HG02763 (cell line): ENCODE data around the gene RB1.
A peak's percentile ranks its signal among the peaks of the same experiment; 100 is the strongest.

Experiments
- ATAC-seq: cut with Tn5 transposase; IDR thresholded peaks from one replicate; pipeline ENCODE4 v1.9.1; 2021; ENCODE audit warnings: mild to moderate bottlenecking, moderate library complexity; ENCODE audit not compliant: unreplicated experiment

RB1 gene

GRCh38 chr13:48303359-48304142 lies at the start of gene RB1:
Gene RB1 (plus strand): TSS chr13:48303751. CDS start chr13:48303913, 162 bp downstream.
- peak; percentile 70 for ATAC-seq

- ATAC-seq = no peak
Observed at GRCh38 chr13:48253849-48254248, 49.7 kb upstream of the RB1 start.

GRCh38 chr13:48255090-48255489 lies 48.5 kb upstream of the RB1 start:
- no peak for ATAC-seq

- ATAC-seq = no peak
Observed at GRCh38 chr13:48255954-48256353, 47.6 kb upstream of the RB1 start.

GRCh38 chr13:48258002-48258401 lies 45.5 kb upstream of the RB1 start:
- no peak for ATAC-seq

DNA sequence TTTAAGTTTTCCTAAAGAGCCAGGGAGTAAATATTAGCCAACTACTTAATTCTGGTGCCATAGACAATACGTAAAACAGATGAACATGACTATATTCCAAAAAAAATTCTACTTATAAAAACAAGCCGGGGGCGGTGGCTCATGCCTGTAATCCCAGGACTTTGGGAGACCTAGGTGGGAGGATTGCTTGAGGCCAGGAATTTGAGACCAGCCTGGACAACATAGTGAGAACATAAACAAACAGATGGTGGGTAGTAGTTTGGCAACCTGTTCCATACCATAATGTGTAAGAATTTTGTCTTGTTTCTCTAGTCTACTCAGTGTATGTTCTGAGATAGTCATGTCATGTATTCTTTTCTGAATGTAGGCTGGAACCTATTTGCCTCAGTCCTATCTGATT lies 45.1 kb upstream of the RB1 start:
- no peak for ATAC-seq

GRCh38 chr13:48260970-48261369 lies 42.6 kb upstream of the RB1 start:
- ATAC-seq = no peak

DNA sequence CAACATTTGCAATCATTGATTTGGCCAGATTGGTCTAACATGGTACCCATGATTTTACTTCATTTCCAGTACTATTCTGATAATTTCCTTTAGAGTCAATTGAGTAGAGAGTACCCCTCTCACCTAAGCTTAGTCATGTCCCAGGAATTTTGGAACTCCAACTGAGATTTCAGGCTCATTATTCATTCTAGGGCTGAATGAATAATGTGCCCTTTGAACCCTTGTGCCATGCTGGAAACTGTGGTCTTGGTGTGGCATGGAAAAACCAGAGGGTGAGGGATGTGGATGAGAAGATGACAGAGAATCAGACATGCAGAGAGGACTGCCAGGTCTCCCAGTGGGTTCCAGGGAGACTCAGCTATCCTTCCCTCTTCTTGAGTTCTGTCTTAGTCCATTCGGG lies 40.4 kb upstream of the RB1 start:
- ATAC-seq = no peak

- peak; percentile 64 for ATAC-seq
Observed at GRCh38 chr13:48264058-48264457, 39.5 kb upstream of the RB1 start.

- peak; percentile 53 for ATAC-seq
Observed at GRCh38 chr13:48265217-48265815, 38.2 kb upstream of the RB1 start.

GRCh38 chr13:48266150-48266549 lies 37.4 kb upstream of the RB1 start:
- no peak for ATAC-seq

DNA sequence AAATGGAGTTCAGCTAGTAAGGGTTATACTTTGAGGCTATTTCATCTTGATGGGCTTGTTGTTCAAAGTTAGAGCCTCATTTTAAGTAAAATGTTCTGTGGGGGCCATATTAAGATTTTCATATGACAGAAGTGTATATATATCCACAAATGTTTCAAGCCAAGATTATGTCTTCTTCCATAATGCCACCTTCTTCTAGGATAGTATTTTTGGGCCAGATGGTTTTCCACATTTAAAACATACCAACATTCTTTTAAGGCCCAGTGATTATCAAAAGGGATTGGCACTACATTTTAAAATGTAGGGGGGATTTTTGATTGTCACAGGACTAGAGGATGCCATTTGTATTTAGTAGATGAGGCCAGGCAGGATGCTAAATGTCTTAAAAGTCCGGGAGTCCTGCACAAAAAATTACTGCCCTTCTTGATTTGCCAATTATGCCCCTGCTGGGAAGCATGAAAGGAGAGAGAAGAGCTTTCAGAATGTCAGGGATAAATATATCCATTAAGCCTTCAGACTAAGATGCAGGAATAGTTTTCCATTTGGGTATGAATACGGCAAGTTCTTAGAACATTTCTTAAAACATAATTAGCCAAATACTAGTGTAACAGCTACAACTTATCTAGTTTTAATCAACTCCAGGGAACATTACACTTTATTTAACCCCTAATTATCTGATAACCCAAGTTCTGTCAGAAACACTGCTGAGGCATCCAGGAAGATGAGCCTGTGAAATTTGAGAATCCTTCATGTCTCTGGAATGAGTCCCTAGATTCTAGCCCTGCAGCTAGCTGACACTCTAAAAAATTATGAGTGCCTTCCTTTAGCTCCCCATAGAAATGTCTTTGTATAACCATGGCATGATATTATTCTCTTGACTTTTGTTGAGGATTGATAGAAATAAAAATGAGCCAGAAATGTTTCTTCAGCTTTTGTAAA lies 36.6 kb upstream of the RB1 start:
- no peak for ATAC-seq

DNA sequence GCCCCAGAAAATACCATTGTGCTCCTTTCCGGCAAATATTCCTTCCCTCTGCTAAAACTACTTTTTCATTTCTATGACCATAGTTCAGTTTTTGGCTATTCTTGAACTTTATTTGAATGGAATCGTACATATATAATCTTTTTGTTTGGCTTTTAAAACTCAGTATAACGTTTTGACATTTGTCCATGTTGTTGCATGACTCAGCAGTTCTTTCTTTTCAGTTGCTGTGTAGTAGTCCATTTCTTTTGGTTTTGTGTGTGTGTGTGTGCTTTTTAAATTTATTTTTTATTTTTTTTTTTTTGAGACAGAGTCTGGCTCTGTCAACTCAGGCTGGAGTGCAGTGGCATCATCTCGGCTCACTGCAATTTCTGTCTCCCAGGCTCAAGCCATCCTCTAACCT lies 35.5 kb upstream of the RB1 start:
- no peak for ATAC-seq

GRCh38 chr13:48273346-48273745 lies 30.2 kb upstream of the RB1 start:
- no peak for ATAC-seq

DNA sequence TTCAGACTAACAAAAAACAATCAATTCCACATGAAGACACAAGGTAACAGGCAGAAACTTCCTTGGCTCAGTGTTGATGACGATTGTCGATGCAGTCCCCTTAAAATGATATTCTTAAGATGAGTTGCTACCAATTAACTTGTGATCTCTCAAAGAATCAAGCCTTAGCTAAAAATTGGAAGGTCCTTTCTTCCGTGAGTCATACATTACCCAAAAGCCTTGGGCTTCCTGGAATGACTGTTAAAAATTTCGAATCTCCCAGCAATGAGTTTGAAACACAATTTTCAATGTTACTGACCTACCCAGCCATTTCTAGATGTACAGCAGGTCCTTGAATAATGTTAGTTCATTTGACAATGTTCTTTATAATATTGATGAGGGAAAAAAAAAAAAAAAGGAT lies 28.0 kb upstream of the RB1 start:
- ATAC-seq = no peak

GRCh38 chr13:48278806-48279205 lies 24.7 kb upstream of the RB1 start:
- ATAC-seq = no peak

DNA sequence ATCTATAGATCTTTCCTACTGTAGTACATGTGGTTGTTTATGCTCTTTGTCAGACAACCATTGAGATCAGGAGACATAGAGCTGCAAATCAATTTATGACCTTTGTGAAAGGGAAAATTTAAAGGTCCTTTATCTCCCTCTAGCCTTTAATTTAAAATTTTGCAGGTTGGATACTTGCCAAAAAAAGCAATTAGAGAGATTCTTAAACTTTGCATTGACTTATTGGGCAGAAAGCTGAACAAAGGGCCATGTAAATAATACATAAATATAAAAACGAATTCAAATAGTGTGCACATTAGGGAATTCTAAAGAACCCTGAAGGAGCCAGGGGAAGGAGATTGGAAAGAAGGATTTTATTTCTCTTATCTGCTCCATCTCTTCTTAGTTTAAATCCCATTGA lies 22.0 kb upstream of the RB1 start:
- ATAC-seq = no peak

GRCh38 chr13:48291730-48292129 lies 11.8 kb upstream of the RB1 start:
- ATAC-seq = no peak

DNA sequence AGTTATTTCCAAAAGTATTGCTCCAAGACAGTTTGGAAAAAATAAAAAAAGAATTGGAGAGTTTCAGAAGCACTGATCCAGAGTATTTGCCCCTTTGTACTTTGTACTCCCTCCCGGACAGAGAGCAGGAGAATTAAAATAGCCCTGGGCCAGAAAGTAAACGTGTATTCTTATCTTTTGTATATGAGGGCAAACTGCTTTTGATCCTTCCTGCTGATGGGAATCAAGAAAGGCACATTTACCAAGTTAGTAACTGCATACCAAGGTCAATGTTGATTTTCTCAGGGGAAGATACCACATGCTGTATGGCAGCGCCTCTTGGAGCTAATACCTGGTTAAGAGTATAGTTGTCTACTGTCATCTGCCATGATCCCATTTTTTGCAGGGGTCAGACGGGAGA lies 10.9 kb upstream of the RB1 start:
- no peak for ATAC-seq

DNA sequence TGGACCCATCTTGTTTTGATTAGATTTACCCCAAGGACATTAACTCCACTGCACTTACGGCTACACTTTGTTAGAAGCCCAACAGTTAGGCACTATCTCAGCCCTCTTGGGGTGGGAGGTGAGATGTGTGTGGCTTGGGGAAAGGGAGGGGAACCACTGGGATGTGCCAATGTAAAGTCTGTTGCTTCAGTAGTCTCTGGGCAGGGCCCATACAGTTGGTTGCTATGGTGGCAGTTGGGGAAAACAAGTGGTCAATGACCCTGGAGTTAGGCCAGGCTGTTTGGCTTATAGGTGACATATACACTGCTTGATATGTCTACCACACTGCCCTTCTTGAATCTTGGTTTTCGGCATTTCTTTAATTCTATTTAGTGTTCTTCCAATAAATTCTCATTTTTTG lies 8.9 kb upstream of the RB1 start:
- ATAC-seq = no peak

- ATAC-seq = no peak
Observed at GRCh38 chr13:48295271-48295670, 8.3 kb upstream of the RB1 start.

- no peak for ATAC-seq
Observed at GRCh38 chr13:48296528-48296927, 7.0 kb upstream of the RB1 start.
